ENCODE results near the gene PTPRM. TPM values are rescaled to one million over a fixed set of nuclear protein-coding genes. Genes with fewer than 3 reads are reported as not detected.

PTPRM gene
- total RNA-seq, 1 experiment from 2014 or later: not detected

DNA sequence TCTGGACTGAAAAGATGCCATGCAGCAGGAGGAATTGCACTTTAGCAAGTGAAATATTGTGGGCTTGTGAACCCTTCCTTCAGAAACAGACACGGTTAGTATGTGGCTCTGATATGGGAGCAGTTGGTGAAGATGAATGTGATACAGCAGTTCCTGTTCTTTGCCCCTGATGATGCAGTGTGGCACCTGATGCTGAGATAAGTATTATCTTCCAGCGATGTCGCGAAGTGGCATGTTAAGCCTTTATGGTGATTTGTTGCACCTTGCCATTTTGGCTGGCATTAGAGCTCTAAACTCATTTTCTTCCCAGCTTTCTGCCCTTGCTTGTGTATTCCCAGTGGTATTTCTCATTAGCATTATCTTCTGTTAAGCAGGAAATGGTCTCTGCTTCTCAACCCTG, 600.6 kb downstream of the PTPRM start:
- intact Hi-C loops (cut with micrococcal nuclease; ENCODE audit: unreplicated experiment): no loop called here
- Histone ChIP-seq H3K36me3 (ENCODE audit: insufficient read depth, low read length, poor library complexity, severe bottlenecking) (no peaks in the 10 kb centered on the region), H3K4me3 (ENCODE audit: low read depth, low read length, poor library complexity, severe bottlenecking) (no peak overlapping the region), H3K27ac (ENCODE audit: low read depth, low read length, poor library complexity, severe bottlenecking) (no peak overlapping the region), H3K27me3 (replicated peaks; ENCODE audit: insufficient read depth, low read depth, low read length, poor library complexity) (no peaks in the 10 kb centered on the region), H3K9me3 (ENCODE audit: low read depth, low read length, poor library complexity, severe bottlenecking) (no peaks in the 10 kb centered on the region), H3K4me1 (ENCODE audit: insufficient read depth, low read length, poor library complexity, severe bottlenecking) (no peaks in the 10 kb centered on the region)
- ChIA-PET CTCF (no interaction called here), POLR2A (ENCODE audit: low non-redundant PET) (no interaction called here)
- no peak for DNase-seq (ENCODE audit: low spot score)
- BruUV-seq (replicated peaks): no TSS peak
- TF ChIP-seq EZH2 (IDR thresholded peaks at IDR 0.05; ENCODE audit: borderline replicate concordance, low read depth, low read length, poor library complexity, severe bottlenecking): no peak
- TF ChIP-seq, protein P1, sequence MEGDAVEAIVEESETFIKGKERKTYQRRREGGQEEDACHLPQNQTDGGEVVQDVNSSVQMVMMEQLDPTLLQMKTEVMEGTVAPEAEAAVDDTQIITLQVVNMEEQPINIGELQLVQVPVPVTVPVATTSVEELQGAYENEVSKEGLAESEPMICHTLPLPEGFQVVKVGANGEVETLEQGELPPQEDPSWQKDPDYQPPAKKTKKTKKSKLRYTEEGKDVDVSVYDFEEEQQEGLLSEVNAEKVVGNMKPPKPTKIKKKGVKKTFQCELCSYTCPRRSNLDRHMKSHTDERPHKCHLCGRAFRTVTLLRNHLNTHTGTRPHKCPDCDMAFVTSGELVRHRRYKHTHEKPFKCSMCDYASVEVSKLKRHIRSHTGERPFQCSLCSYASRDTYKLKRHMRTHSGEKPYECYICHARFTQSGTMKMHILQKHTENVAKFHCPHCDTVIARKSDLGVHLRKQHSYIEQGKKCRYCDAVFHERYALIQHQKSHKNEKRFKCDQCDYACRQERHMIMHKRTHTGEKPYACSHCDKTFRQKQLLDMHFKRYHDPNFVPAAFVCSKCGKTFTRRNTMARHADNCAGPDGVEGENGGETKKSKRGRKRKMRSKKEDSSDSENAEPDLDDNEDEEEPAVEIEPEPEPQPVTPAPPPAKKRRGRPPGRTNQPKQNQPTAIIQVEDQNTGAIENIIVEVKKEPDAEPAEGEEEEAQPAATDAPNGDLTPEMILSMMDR (conservative IDR thresholded peaks at IDR 0.05; ENCODE audit: low read depth, low read length): no peak

GRCh38 chr18:8169722-8170121, 602.6 kb downstream of the PTPRM start:
- no peak for DNase-seq (ENCODE audit: low spot score)
- Histone ChIP-seq H3K27ac (ENCODE audit: low read depth, low read length, poor library complexity, severe bottlenecking) (no peak overlapping the region), H3K36me3 (ENCODE audit: insufficient read depth, low read length, poor library complexity, severe bottlenecking) (no peaks in the 10 kb centered on the region), H3K9me3 (ENCODE audit: low read depth, low read length, poor library complexity, severe bottlenecking) (no peaks in the 10 kb centered on the region), H3K4me3 (ENCODE audit: low read depth, low read length, poor library complexity, severe bottlenecking) (no peak overlapping the region), H3K27me3 (replicated peaks; ENCODE audit: insufficient read depth, low read depth, low read length, poor library complexity) (no peaks in the 10 kb centered on the region), H3K4me1 (ENCODE audit: insufficient read depth, low read length, poor library complexity, severe bottlenecking) (no peaks in the 10 kb centered on the region)
- intact Hi-C loops (cut with micrococcal nuclease; ENCODE audit: unreplicated experiment): no loop called here
- TF ChIP-seq, protein P1 (conservative IDR thresholded peaks at IDR 0.05; ENCODE audit: low read depth, low read length): no peak
- TF ChIP-seq EZH2 (IDR thresholded peaks at IDR 0.05; ENCODE audit: borderline replicate concordance, low read depth, low read length, poor library complexity, severe bottlenecking): no peak
- BruUV-seq (replicated peaks): no TSS peak
- CTCF ChIA-PET: no interaction called here
- POLR2A ChIA-PET (ENCODE audit: low non-redundant PET): no interaction called here

- Histone ChIP-seq H3K27me3 (replicated peaks; ENCODE audit: insufficient read depth, low read depth, low read length, poor library complexity) (no peaks in the 10 kb centered on the region), H3K4me1 (ENCODE audit: insufficient read depth, low read length, poor library complexity, severe bottlenecking) (no peaks in the 10 kb centered on the region), H3K36me3 (ENCODE audit: insufficient read depth, low read length, poor library complexity, severe bottlenecking) (no peaks in the 10 kb centered on the region), H3K4me3 (ENCODE audit: low read depth, low read length, poor library complexity, severe bottlenecking) (no peak overlapping the region), H3K9me3 (ENCODE audit: low read depth, low read length, poor library complexity, severe bottlenecking) (no peaks in the 10 kb centered on the region), H3K27ac (ENCODE audit: low read depth, low read length, poor library complexity, severe bottlenecking) (no peak overlapping the region)
- CTCF ChIA-PET: no interaction called here
- POLR2A ChIA-PET (ENCODE audit: low non-redundant PET): no interaction called here
- BruUV-seq (replicated peaks): no TSS peak
- no peak for DNase-seq (ENCODE audit: low spot score)
- no peak for TF ChIP-seq EZH2 (IDR thresholded peaks at IDR 0.05; ENCODE audit: borderline replicate concordance, low read depth, low read length, poor library complexity, severe bottlenecking)
- TF ChIP-seq, protein P1 (conservative IDR thresholded peaks at IDR 0.05; ENCODE audit: low read depth, low read length): no peak
- intact Hi-C loops (cut with micrococcal nuclease; ENCODE audit: unreplicated experiment): no loop called here
Measured at GRCh38 chr18:8174771-8175170, 607.7 kb downstream of the PTPRM start.
